Measurements from ENCODE around the gene SCARF2. TPM values are rescaled to one million over a fixed set of nuclear protein-coding genes. Genes with fewer than 3 reads are reported as not detected.

The SCARF2 gene
- total and polyA plus RNA-seq, 2 of the 8 experiments (the other 6 are each of a cell fraction or from before 2014, with no cell fraction given) = 4.2 to 9.8 TPM

GRCh38 chr22:20458530-20459151 is 21.0 kb upstream of the SCARF2 start:
- Histone ChIP-seq H3K56ac (replicated peaks; ENCODE audit: insufficient read length, low read depth, low read length) (no peak overlapping the region), H3K9ac (replicated peaks in 1 of 4; ENCODE audit: extremely low read depth in 1 of 4, low read depth in 3 of 4, low read length in 3 of 4) (no peak overlapping the region), H3K4ac (replicated peaks; ENCODE audit: insufficient read length, low read depth, low read length) (no peak overlapping the region), H3K4me3 (ENCODE audit: extremely low read depth in 1 of 4, insufficient read depth in 2 of 4, low read depth in 3 of 4, low read length in 4 of 4) (no peak overlapping the region), H2BK12ac (ENCODE audit: low read depth, low read length) (no peak overlapping the region), H3K4me2 (ENCODE audit: insufficient read depth in 1 of 2, low read depth in 2 of 2, low read length in 2 of 2) (no peak overlapping the region), H2AFZ (ENCODE audit: low read length) (no peak overlapping the region), H2BK5ac (ENCODE audit: low read depth, low read length) (no peak overlapping the region), H4K91ac (replicated peaks; ENCODE audit: insufficient read length, low read length) (no peak overlapping the region), H3K79me2 (ENCODE audit: control insufficient read depth in 1 of 2, insufficient read depth in 2 of 2, low read length in 2 of 2) (no peaks in the 10 kb centered on the region), H3K36me3 (ENCODE audit: control insufficient read depth in 2 of 4, insufficient read depth in 4 of 4, low read length in 3 of 4) (no peaks in the 10 kb centered on the region; a peak in 1 of 8 replicates), H2BK20ac (ENCODE audit: low read length) (no peak overlapping the region), H4K20me1 (replicated peaks in 1 of 2; ENCODE audit: control insufficient read depth in 1 of 2, insufficient read depth in 2 of 2, low read length in 2 of 2) (peaks cover 0 to 2% of the 10 kb centered on the region in 2 experiments), H3K79me1 (ENCODE audit: low read depth, low read length) (no peaks in the 10 kb centered on the region), H3K18ac (ENCODE audit: extremely low read depth, low read length) (no peak overlapping the region; the same call in 1 of the 2 replicates), H2BK15ac (ENCODE audit: low read length) (no peak overlapping the region), H3K27ac (ENCODE audit: low read depth, low read length) (no peak overlapping the region; the same call in 1 of the 2 replicates), H3K14ac (ENCODE audit: insufficient read length) (no peak overlapping the region), H2BK120ac (replicated peaks; ENCODE audit: low read depth, low read length) (no peak overlapping the region), H2AK5ac (ENCODE audit: low read depth, low read length) (no peak overlapping the region), H4K8ac (ENCODE audit: extremely low read depth, insufficient read depth, low read length) (no peak overlapping the region), H3K23ac (ENCODE audit: insufficient read length) (no peak overlapping the region), H4K5ac (ENCODE audit: insufficient read length, low read depth, low read length) (no peak overlapping the region), H3K23me2 (ENCODE audit: low read depth, low read length) (no peaks in the 10 kb centered on the region), H3K9me3 (ENCODE audit: insufficient read depth in 2 of 2, low read depth in 1 of 2, low read length in 1 of 2) (no peaks in the 10 kb centered on the region), H3K4me1 (replicated peaks in 1 of 4; ENCODE audit: control insufficient read depth in 3 of 4, insufficient read depth in 4 of 4, low read length in 3 of 4) (peaks cover 0 to 2% (median under 1%) of the 10 kb centered on the region in 4 experiments; a peak in 2 of 7 replicates), H3K27me3 (replicated peaks in 1 of 4; ENCODE audit: control insufficient read depth in 3 of 4, extremely low read depth in 1 of 4, insufficient read depth in 3 of 4, low read length in 3 of 4) (no peaks in the 10 kb centered on the region)
- ChIA-PET CTCF (ENCODE audit: partially characterized antibody) (interaction anchor here (1.0 to 1.8 kb wide), 2 partner anchors 15 to 115 kb away, joined by 3 to 4 read pairs; no protein-coding TSS in a partner anchor), POLR2A (ENCODE audit: partially characterized antibody) (no interaction called here)
- TF ChIP-seq TCF12 (IDR thresholded peaks at IDR 0.05; ENCODE audit: low read depth, low read length) (no peak), CHD1 (IDR thresholded peaks at IDR 0.05; ENCODE audit: low read depth, low read length) (no peak), JUN (IDR thresholded peaks at IDR 0.05; ENCODE audit: low read depth, low read length) (no peak), CBX5 (IDR thresholded peaks at IDR 0.05; ENCODE audit: low read depth, low read length) (no peak), SUZ12 (IDR thresholded peaks at IDR 0.05; ENCODE audit: low read length) (no peak), HDAC2 (IDR thresholded peaks at IDR 0.05; ENCODE audit: borderline replicate concordance in 1 of 2, low read depth in 2 of 2, low read length in 2 of 2) (no peak)
- WGBS, 2 experiments (ENCODE audit: extremely low coverage in 1 of 2, insufficient coverage in 1 of 2, insufficient read length in 1 of 2, insufficient replicate concordance in 2 of 2, low coverage in 1 of 2, low lambda C conversion rate in 2 of 2, missing lambda C conversion rate in 1 of 2) = 92% methylated on average over 8 of the region's 8 CpGs; no CpG with 5 or more reads in 1 of the 2 experiments
- DNase-seq (ENCODE audit: low read depth in 1 of 2, low spot score in 2 of 2) (no peak), FAIRE-seq (no peak)
